Measurements from ENCODE around the gene RORC. TPM values are rescaled to one million over a fixed set of nuclear protein-coding genes. Genes with fewer than 3 reads are reported as not detected.

Gene RORC
- total and polyA plus RNA-seq, 2 of the 8 experiments (the other 6 are each of a cell fraction or from before 2014, with no cell fraction given) = 0.44 to 0.54 TPM

- Histone ChIP-seq H4K5ac (ENCODE audit: insufficient read length, low read depth, low read length) (no peak overlapping the region), H3K23ac (ENCODE audit: insufficient read length) (no peak overlapping the region), H2AK5ac (ENCODE audit: low read depth, low read length) (no peak overlapping the region), H3K36me3 (ENCODE audit: control insufficient read depth in 2 of 4, insufficient read depth in 4 of 4, low read length in 3 of 4) (peaks cover 0 to 45% (median 13%) of the 10 kb centered on the region in 4 experiments; a peak in 6 of 8 replicates), H3K27ac (ENCODE audit: low read depth, low read length) (no peak overlapping the region), H3K14ac (ENCODE audit: insufficient read length) (no peak overlapping the region), H3K56ac (replicated peaks; ENCODE audit: insufficient read length, low read depth, low read length) (no peak overlapping the region), H3K18ac (ENCODE audit: extremely low read depth, low read length) (no peak overlapping the region), H2AFZ (ENCODE audit: low read length) (no peak overlapping the region), H3K9me3 (ENCODE audit: insufficient read depth in 2 of 2, low read depth in 1 of 2, low read length in 1 of 2) (no peaks in the 10 kb centered on the region), H3K4me3 (ENCODE audit: extremely low read depth in 1 of 4, insufficient read depth in 2 of 4, low read depth in 3 of 4, low read length in 4 of 4) (no peak overlapping the region), H3K79me2 (ENCODE audit: control insufficient read depth in 1 of 2, insufficient read depth in 2 of 2, low read length in 2 of 2) (no peaks in the 10 kb centered on the region), H3K4me2 (ENCODE audit: insufficient read depth in 1 of 2, low read depth in 2 of 2, low read length in 2 of 2) (no peak overlapping the region), H3K79me1 (ENCODE audit: low read depth, low read length) (no peaks in the 10 kb centered on the region), H4K8ac (ENCODE audit: extremely low read depth, insufficient read depth, low read length) (no peak overlapping the region), H2BK20ac (ENCODE audit: low read length) (no peak overlapping the region), H4K91ac (replicated peaks; ENCODE audit: insufficient read length, low read length) (no peak overlapping the region), H3K27me3 (replicated peaks in 1 of 4; ENCODE audit: control insufficient read depth in 3 of 4, extremely low read depth in 1 of 4, insufficient read depth in 3 of 4, low read length in 3 of 4) (peaks cover 0 to 1% (median 0%) of the 10 kb centered on the region in 4 experiments; a peak in 1 of 7 replicates), H2BK120ac (replicated peaks; ENCODE audit: low read depth, low read length) (no peak overlapping the region), H2BK15ac (ENCODE audit: low read length) (no peak overlapping the region), H3K9ac (replicated peaks in 1 of 4; ENCODE audit: extremely low read depth in 1 of 4, low read depth in 3 of 4, low read length in 3 of 4) (no peak overlapping the region), H2BK5ac (ENCODE audit: low read depth, low read length) (no peak overlapping the region), H2BK12ac (ENCODE audit: low read depth, low read length) (no peak overlapping the region), H3K4ac (replicated peaks; ENCODE audit: insufficient read length, low read depth, low read length) (no peak overlapping the region), H4K20me1 (replicated peaks in 1 of 2; ENCODE audit: control insufficient read depth in 1 of 2, insufficient read depth in 2 of 2, low read length in 2 of 2) (no peaks in the 10 kb centered on the region), H3K4me1 (replicated peaks in 1 of 4; ENCODE audit: control insufficient read depth in 3 of 4, insufficient read depth in 4 of 4, low read length in 3 of 4) (no peaks in the 10 kb centered on the region), H3K23me2 (ENCODE audit: low read depth, low read length) (no peaks in the 10 kb centered on the region)
- WGBS, 2 experiments (ENCODE audit: extremely low coverage in 1 of 2, insufficient coverage in 1 of 2, insufficient read length in 1 of 2, insufficient replicate concordance in 2 of 2, low coverage in 1 of 2, low lambda C conversion rate in 2 of 2, missing lambda C conversion rate in 1 of 2) = 76% methylated on average over 3 of the region's 3 CpGs; no CpG with 5 or more reads in 1 of the 2 experiments
- DNase-seq (ENCODE audit: low read depth in 1 of 2, low spot score in 2 of 2) (no peak), FAIRE-seq (no peak)
- no peak for TF ChIP-seq BCL11A (IDR thresholded peaks at IDR 0.05; ENCODE audit: low read depth in 2 of 2, low read length in 2 of 2)
- no peak for TF ChIP-seq GABPA (IDR thresholded peaks at IDR 0.05; ENCODE audit: borderline replicate concordance, insufficient read depth, low read length)
- TF ChIP-seq NANOG (IDR thresholded peaks at IDR 0.05; ENCODE audit: insufficient read depth, low read depth, low read length, poor library complexity, severe bottlenecking) = no peak
- no peak for TF ChIP-seq SAP30 (IDR thresholded peaks at IDR 0.05; ENCODE audit: insufficient read depth, insufficient replicate concordance, low read length)
- TF ChIP-seq SIX5 (IDR thresholded peaks at IDR 0.05; ENCODE audit: low read depth, low read length) = no peak
- TF ChIP-seq JUND (IDR thresholded peaks at IDR 0.05; ENCODE audit: low read length) = no peak
- TF ChIP-seq TAF1 (IDR thresholded peaks at IDR 0.05; ENCODE audit: low read depth, low read length) = no peak
- no peak for TF ChIP-seq ATF3 (IDR thresholded peaks at IDR 0.05; ENCODE audit: insufficient read depth, low read depth, low read length)
- TF ChIP-seq CBX5 (IDR thresholded peaks at IDR 0.05; ENCODE audit: low read depth, low read length) = no peak
- no peak for TF ChIP-seq BRCA1 (IDR thresholded peaks at IDR 0.05; ENCODE audit: low read depth, low read length)
- no peak for TF ChIP-seq EGR1 (IDR thresholded peaks at IDR 0.05; ENCODE audit: borderline replicate concordance, low read depth, low read length)
- TF ChIP-seq POLR2A (IDR thresholded peaks at IDR 0.05; ENCODE audit: control extremely low read depth in 1 of 2, low read depth in 2 of 2, low read length in 2 of 2) = no peak
- ChIA-PET POLR2A (ENCODE audit: partially characterized antibody) (no interaction called here), CTCF (ENCODE audit: partially characterized antibody) (interaction anchor here (0.5 to 1.2 kb wide), 4 partner anchors 17 to 62 kb away, joined by 3 to 4 read pairs (median 3); no protein-coding TSS in a partner anchor)
Observed at GRCh38 chr1:151776665-151777062, 54.9 kb downstream of the RORC start.

Data from H1 (cell line).